Astrocyte (in vitro differentiated cells and primary cell): ENCODE results near the gene ARMC7.

ENCODE experiments used
- CTCF ChIP-seq: IDR thresholded peaks from 2 replicates; pipeline ENCODE4 v1.5.1; 2011; ENCODE audit warnings: low read depth, mild to moderate bottlenecking, inconsistent platforms, low read length, moderate library complexity; ENCODE audit not compliant: insufficient read depth
- EZH2 ChIP-seq: IDR thresholded peaks from 2 replicates; pipeline ENCODE4 v1.6.1; 2012; ENCODE audit warnings: mild to moderate bottlenecking, low read length, inconsistent platforms; ENCODE audit not compliant: insufficient read depth

GRCh38 chr17:75176625-75177024, 66.9 kb downstream of the ARMC7 start:
- TF ChIP-seq EZH2 (no peak), CTCF (no peak)
